WTC11 (cell line): ENCODE results near the gene MYL5. TPM values are rescaled to one million over a fixed set of nuclear protein-coding genes. Genes with fewer than 3 reads are reported as not detected.
A peak's percentile ranks its signal among the peaks of the same experiment; 100 is the strongest.

Experiments
- ATAC-seq: fragments of 200-7000 bp; cut with Tn5 transposase; 2 replicates; pipeline ENCODE4 v1.10.0; 2021; ENCODE audit warnings: mild to moderate bottlenecking, moderate library complexity
- CTCF ChIA-PET: fragments of 300-600 bp; sonication (Branson Sonifier 250); formaldehyde crosslinking; loops from one replicate; lab custom pipeline; 2021; ENCODE audit warnings: antibody characterized with exemption; lab: Charles Lee
- POLR2A ChIA-PET: fragments of 350-600 bp; sonication (Branson Sonifier 250); formaldehyde crosslinking; loops from one replicate; lab custom pipeline; 2021; ENCODE audit warnings: antibody characterized with exemption; lab: Charles Lee
- DNase-seq: peaks from one replicate; pipeline ENCODE4 v3.0.0; 2021; ENCODE audit warnings: low spot score
- H3K27ac Mint-ChIP-seq: 2 replicates; pipeline ENCODE4 v1.8.0; 2021; ENCODE audit warnings: mixed read lengths
- H3K27me3 Mint-ChIP-seq: 2 replicates; pipeline ENCODE4 v1.8.0; 2021; ENCODE audit warnings: low read depth, mild to moderate bottlenecking, moderate library complexity, mixed read lengths
- H3K36me3 Mint-ChIP-seq: 2 replicates; pipeline ENCODE4 v1.8.0; 2021; ENCODE audit warnings: mixed read lengths
- H3K4me1 Mint-ChIP-seq: 2 replicates; pipeline ENCODE4 v1.8.0; 2022; ENCODE audit warnings: mixed read lengths
- H3K4me3 Mint-ChIP-seq: 2 replicates; pipeline ENCODE4 v1.8.0; 2021; ENCODE audit warnings: mild to moderate bottlenecking, moderate library complexity, mixed read lengths
- H3K9me3 Mint-ChIP-seq: 2 replicates; pipeline ENCODE4 v1.8.0; 2021; ENCODE audit warnings: mixed read lengths
- E2F4 ChIP-seq: sonication (generic); formaldehyde crosslinking; IDR thresholded peaks from 2 replicates; pipeline ENCODE4 v1.8.1; 2022; ENCODE audit warnings: low read depth, mild to moderate bottlenecking, moderate library complexity, missing genetic modification reagents, borderline replicate concordance
- HMGXB4 ChIP-seq: sonication (generic); formaldehyde crosslinking; IDR thresholded peaks from 2 replicates; pipeline ENCODE4 v1.8.1; 2023; ENCODE audit warnings: mild to moderate bottlenecking, moderate library complexity, missing genetic modification reagents
- KAT7 ChIP-seq: sonication (generic); formaldehyde crosslinking; IDR thresholded peaks from 2 replicates; pipeline ENCODE4 v1.8.1; 2023; ENCODE audit warnings: missing genetic modification reagents, mild to moderate bottlenecking, borderline replicate concordance
- MLX ChIP-seq: sonication (generic); formaldehyde crosslinking; IDR thresholded peaks from 2 replicates; pipeline ENCODE4 v1.8.1; 2023; ENCODE audit warnings: mild to moderate bottlenecking, missing genetic modification reagents, moderate library complexity
- NFATC4 ChIP-seq: fragments of 250-450 bp; sonication (Bioruptor Pico); IDR thresholded peaks from 2 replicates; pipeline ENCODE4 v1.9.0; 2021; ENCODE audit warnings: mild to moderate bottlenecking
- SOX15 ChIP-seq: fragments of 250-450 bp; sonication (Bioruptor Pico); IDR thresholded peaks from 2 replicates; pipeline ENCODE4 v1.9.0; 2021; ENCODE audit warnings: mild to moderate bottlenecking
- ZNF416 ChIP-seq: fragments of 250-450 bp; sonication (Bioruptor Pico); IDR thresholded peaks from 2 replicates; pipeline ENCODE4 v1.9.0; 2021; ENCODE audit warnings: mild to moderate bottlenecking, inconsistent platforms
- ZNF532 ChIP-seq: fragments of 250-450 bp; sonication (Bioruptor Pico); IDR thresholded peaks from 2 replicates; pipeline ENCODE4 v1.9.0; 2021; ENCODE audit warnings: mild to moderate bottlenecking, borderline replicate concordance
- total RNA-seq: library from RNA; stranded (reverse); gene quantifications from 3 replicates; pipeline ENCODE4 v1.2.3, GENCODE V29; 2021

Gene MYL5
- total RNA-seq, 1 experiment from 2014 or later, result 22.2 TPM

GRCh38 chr4:677431-678293, 3.3 kb downstream of the MYL5 start:
- ChIA-PET POLR2A (interaction anchor here (1.0 kb wide), 1 partner anchor 14 kb away, joined by 3 read pairs; no protein-coding TSS in a partner anchor), CTCF (no interaction called here)
- peaks cover 7% of the 10 kb centered on the region for H3K36me3 Mint-ChIP-seq
- no peak for TF ChIP-seq HMGXB4 (CRISPR knock-in tag)
- peak; percentile 50; the same call in 1 of the 2 replicates for TF ChIP-seq ZNF416
- peaks cover 3% of the 10 kb centered on the region for H3K27me3 Mint-ChIP-seq
- ATAC-seq, result no peak
- H3K4me1 Mint-ChIP-seq, result peaks cover 11% of the 10 kb centered on the region
- DNase-seq, result no peak
- no peaks in the 10 kb centered on the region for H3K9me3 Mint-ChIP-seq
- no peak overlapping the region for H3K4me3 Mint-ChIP-seq
- no peak overlapping the region; the same call in 1 of the 2 replicates for H3K27ac Mint-ChIP-seq

- CTCF ChIA-PET, result interaction anchor here (0.6 kb wide), 1 partner anchor 75 kb away, joined by 3 read pairs; no protein-coding TSS in a partner anchor
- no peak overlapping the region for H3K4me3 Mint-ChIP-seq
- ATAC-seq, result no peak
These were observed 4.2 kb downstream of the MYL5 start for GRCh38 chr4:678331-679103.

GRCh38 chr4:679104-679481, 4.8 kb downstream of the MYL5 start:
- no peak for DNase-seq
- TF ChIP-seq MLX (CRISPR knock-in tag) (no peak), E2F4 (no peak), NFATC4 (CRISPR knock-in tag) (no peak), ZNF532 (CRISPR knock-in tag) (no peak), SOX15 (CRISPR knock-in tag) (no peak)
- Mint-ChIP-seq H3K9me3 (no peaks in the 10 kb centered on the region), H3K27ac (no peak overlapping the region), H3K4me3 (no peak overlapping the region), H3K4me1 (0 out of 2 replicates have a peak, but pooled peaks cover 6% of the 10 kb centered on the region), H3K27me3 (no peaks in the 10 kb centered on the region), H3K36me3 (no peaks in the 10 kb centered on the region)
- ATAC-seq, result no peak
- ChIA-PET CTCF (interaction anchor here (0.6 kb wide), 1 partner anchor 76 kb away, joined by 3 read pairs; no protein-coding TSS in a partner anchor), POLR2A (no interaction called here)

More at GRCh38 chr4:678331-679103, 4.2 kb downstream of the MYL5 start:
- POLR2A ChIA-PET, result interaction anchor here (1.0 kb wide), 1 partner anchor 14 kb away, joined by 3 read pairs; no protein-coding TSS in a partner anchor
- Mint-ChIP-seq H3K9me3 (no peaks in the 10 kb centered on the region), H3K27ac (no peak overlapping the region), H3K4me1 (peaks cover 5% of the 10 kb centered on the region; the same call in 1 of the 2 replicates), H3K27me3 (no peaks in the 10 kb centered on the region), H3K36me3 (peaks cover 1% of the 10 kb centered on the region)
- no peak for DNase-seq
- no peak for TF ChIP-seq KAT7 (CRISPR knock-in tag)
